ENCODE results near the gene GPR152. TPM values are rescaled to one million over a fixed set of nuclear protein-coding genes. Genes with fewer than 3 reads are reported as not detected.

The GPR152 gene
- total RNA-seq, 1 experiment from 2014 or later, result not detected

- no peak overlapping the region for H2BK15ac ChIP-seq (ENCODE audit: low read depth, low read length)
- H4K8ac ChIP-seq (replicated peaks; ENCODE audit: insufficient read length, low read depth, low read length), result no peak overlapping the region
- Mint-ChIP-seq H3K36me3 (ENCODE audit: insufficient read depth in 1 of 3, low read depth in 3 of 3) (peaks cover 8 to 32% (median 20%) of the 10 kb centered on the region in 3 experiments; a peak in 6 of 7 replicates), H3K4me3 (no peak overlapping the region; a peak in 1 of 5 replicates), H3K4me1 (peaks cover 10 to 11% of the 10 kb centered on the region in 2 experiments), H3K9me3 (no peaks in the 10 kb centered on the region), H3K27me3 (ENCODE audit: low read depth) (peaks cover 3% of the 10 kb centered on the region), H3K27ac (peak overlapping the region in 1 of 3 experiments; percentile 16; a peak in 1 of 7 replicates)
- H4K20me1 ChIP-seq (ENCODE audit: control insufficient read depth, insufficient read depth, insufficient read length), result no peaks in the 10 kb centered on the region
- no peaks in the 10 kb centered on the region for H3K9me3 ChIP-seq (ENCODE audit: control insufficient read depth, low read depth, low read length)
- no peak overlapping the region for H2BK5ac ChIP-seq (ENCODE audit: insufficient read length, low read length)
- no peak overlapping the region for H4K5ac ChIP-seq (ENCODE audit: insufficient read length, low read depth, low read length)
- H2AFZ ChIP-seq (ENCODE audit: low read length), result no peak overlapping the region
- H2BK20ac ChIP-seq (ENCODE audit: low read depth, low read length, poor library complexity, severe bottlenecking), result no peak overlapping the region
- no peak overlapping the region for H4K91ac ChIP-seq (ENCODE audit: insufficient read length, low read depth, low read length)
- no peak overlapping the region for H3K23ac ChIP-seq (ENCODE audit: insufficient read length, low read depth, low read length)
- H3K14ac ChIP-seq (ENCODE audit: insufficient read depth, low read length), result no peak overlapping the region
- H3K27ac ChIP-seq (ENCODE audit: insufficient read length, low read depth, low read length), result no peak overlapping the region
- H3K9ac ChIP-seq (ENCODE audit: extremely low read depth, insufficient read length, low read length), result no peak overlapping the region
- no peak overlapping the region for H3K56ac ChIP-seq (ENCODE audit: insufficient read length, low read depth, low read length)
- H3K4ac ChIP-seq (ENCODE audit: low read depth, low read length), result no peak overlapping the region
- H3K4me2 ChIP-seq (ENCODE audit: insufficient read depth, insufficient read length, low read length), result no peak overlapping the region
- no peak overlapping the region for H3K18ac ChIP-seq (ENCODE audit: insufficient read length, low read depth, low read length)
- H2BK12ac ChIP-seq (ENCODE audit: insufficient read length, low read depth, low read length), result no peak overlapping the region
- no peak overlapping the region for H3T11ph ChIP-seq (ENCODE audit: low read length)
- no peak overlapping the region for H2AK5ac ChIP-seq (ENCODE audit: insufficient read length, low read length)
- WGBS (ENCODE audit: extremely low coverage, insufficient read length, low lambda C conversion rate), result no CpG with 5 or more reads among the region's 25 CpGs
- H3K79me1 ChIP-seq (ENCODE audit: insufficient read depth, low read depth, low read length, poor library complexity, severe bottlenecking), result no peaks in the 10 kb centered on the region
- TF ChIP-seq CTCF (conservative IDR thresholded peaks at IDR 0.05), result no peak
- no peaks in the 10 kb centered on the region for H3K79me2 ChIP-seq (ENCODE audit: insufficient read depth, low read length)
- no peaks in the 10 kb centered on the region for H3K23me2 ChIP-seq (ENCODE audit: insufficient read length, low read depth, low read length, poor library complexity, severe bottlenecking)
- H3K27me3 ChIP-seq (ENCODE audit: insufficient read depth, low read length), result no peaks in the 10 kb centered on the region
- H2BK120ac ChIP-seq (ENCODE audit: low read depth, low read length, poor library complexity, severe bottlenecking), result no peak overlapping the region
- no peaks in the 10 kb centered on the region for H3K4me1 ChIP-seq (ENCODE audit: insufficient read depth, low read length)
- DNase-seq, result no peak
Observed at GRCh38 chr11:67489203-67489884, 36.8 kb upstream of the GPR152 start.
